Stimulated activated CD4-positive, alpha-beta T cell treated with anti-CD3 and anti-CD28 coated beads, Interleukin-1b, Interleukin-23, amount 100 ng/mL, for 24 hours (primary cell): Measurements from ENCODE around the gene ZC3H7B.
"Not testable (repeated sequence)": the region's sequence is repeated elsewhere in the genome, so short reads cannot be mapped to it uniquely, and the experiment has no call there.

Source experiments
- DNase-seq, 4 experiments: peaks; one replicate each; pipeline ENCODE4 v3.0.0-alpha.2; 2020; ENCODE audit warnings: low read depth in 4 of 4, low spot score in 1 of 4

The ZC3H7B gene

GRCh38 chr22:41301085-41302020 is at the start of gene ZC3H7B:
ZC3H7B (plus strand) TSS chr22:41301525; CDS start chr22:41320661, 19,136 bp downstream.
- DNase-seq = peak; percentile 39 to 74 (median 64)

- no peak for DNase-seq
Measured at GRCh38 chr22:41252365-41252764, 49.0 kb upstream of the ZC3H7B start.

GRCh38 chr22:41254230-41254629 is 47.1 kb upstream of the ZC3H7B start:
- DNase-seq = no peak

DNA sequence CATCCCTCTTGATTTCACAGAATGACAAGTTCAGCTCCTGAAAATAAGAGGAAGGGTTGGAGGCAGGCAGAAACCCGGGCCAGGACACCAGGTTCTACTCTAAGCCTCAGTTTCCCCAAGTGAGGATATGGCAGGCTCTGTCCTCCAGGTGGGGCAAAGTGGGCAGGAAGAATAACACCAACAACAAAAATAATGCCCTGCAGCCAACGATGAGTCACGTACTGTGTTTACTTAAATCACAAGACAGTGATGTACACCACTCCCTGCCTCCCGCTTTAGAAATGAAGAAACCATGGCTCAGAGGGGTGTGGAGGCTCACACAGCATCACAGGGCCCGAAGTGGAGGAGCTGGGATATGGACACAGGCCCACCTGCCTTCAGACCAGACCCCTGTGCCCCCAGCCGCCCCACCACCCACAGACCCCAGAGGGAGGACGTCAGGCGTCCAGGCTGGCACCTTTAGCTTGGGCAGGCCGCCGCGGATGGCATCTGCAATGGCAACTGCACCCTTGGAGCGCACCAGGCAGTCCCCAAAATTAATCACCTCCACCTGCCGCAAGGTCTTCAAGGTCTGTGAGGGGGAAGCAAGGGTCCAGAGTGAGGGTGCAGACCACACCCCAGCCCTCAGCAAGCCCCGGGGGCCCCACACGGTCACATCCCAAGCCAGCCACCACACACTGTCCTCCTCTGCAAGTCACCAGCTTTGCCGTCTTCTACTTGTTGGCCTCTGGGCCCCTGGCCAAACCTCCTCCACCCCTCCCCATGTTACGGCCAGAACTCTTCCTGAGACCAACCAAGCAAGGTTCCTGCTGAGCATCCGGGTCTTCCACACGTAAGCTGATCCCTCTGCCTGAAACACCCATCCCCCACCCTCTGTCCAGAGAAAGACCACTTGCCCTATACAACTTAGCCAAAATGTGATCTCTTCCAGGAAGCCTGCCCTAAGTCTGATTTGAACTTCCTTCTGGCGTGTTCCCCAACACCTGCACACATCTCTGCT is 44.8 kb upstream of the ZC3H7B start:
- no peak for DNase-seq

GRCh38 chr22:41257696-41258095 is 43.6 kb upstream of the ZC3H7B start:
- DNase-seq = no peak

DNA sequence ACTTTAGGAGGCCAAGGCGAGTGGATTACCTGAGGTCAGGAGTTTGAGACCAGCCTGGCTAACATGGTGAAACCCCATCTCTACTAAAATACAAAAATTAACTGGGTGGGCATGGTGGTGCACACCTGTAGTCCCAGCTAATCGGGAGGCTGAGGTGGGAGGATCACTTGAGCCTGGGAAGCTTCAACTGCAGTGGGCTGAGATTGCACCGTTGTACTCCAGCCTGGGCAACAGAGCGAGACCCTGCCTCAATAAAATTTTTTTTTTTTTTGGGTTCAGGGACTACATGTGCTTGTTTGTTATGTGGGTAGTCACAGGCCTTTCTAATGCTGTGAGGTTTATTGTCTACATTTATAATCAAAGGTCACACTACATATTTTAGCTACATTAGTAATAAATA is 41.6 kb upstream of the ZC3H7B start:
- DNase-seq = not testable (repeated sequence)

- no peak for DNase-seq
Measured at GRCh38 chr22:41260871-41261270, 40.5 kb upstream of the ZC3H7B start.

GRCh38 chr22:41261541-41262249 is 39.6 kb upstream of the ZC3H7B start:
- no peak for DNase-seq

- no peak for DNase-seq
Measured at GRCh38 chr22:41262250-41262765, 39.0 kb upstream of the ZC3H7B start.

DNA sequence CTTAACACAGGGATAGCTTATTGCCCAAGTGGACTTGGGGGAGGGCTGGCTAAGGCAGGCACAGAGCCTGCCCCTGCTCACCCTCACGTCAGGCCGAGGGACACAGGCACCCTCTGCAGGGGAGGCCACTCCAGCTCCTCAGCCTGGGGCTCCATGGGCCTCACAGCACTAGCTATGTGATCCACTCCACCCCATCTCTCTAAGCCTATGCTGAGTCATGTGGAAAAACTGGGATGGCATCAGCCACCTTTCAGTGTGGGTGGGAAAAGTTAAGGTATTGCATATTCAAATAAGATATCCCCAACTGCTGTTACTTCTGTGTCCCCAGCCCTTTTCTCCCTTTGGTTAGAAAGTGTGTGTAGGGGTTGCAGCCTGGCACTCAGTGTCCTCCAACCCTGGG is 37.6 kb upstream of the ZC3H7B start:
- no peak for DNase-seq

DNA sequence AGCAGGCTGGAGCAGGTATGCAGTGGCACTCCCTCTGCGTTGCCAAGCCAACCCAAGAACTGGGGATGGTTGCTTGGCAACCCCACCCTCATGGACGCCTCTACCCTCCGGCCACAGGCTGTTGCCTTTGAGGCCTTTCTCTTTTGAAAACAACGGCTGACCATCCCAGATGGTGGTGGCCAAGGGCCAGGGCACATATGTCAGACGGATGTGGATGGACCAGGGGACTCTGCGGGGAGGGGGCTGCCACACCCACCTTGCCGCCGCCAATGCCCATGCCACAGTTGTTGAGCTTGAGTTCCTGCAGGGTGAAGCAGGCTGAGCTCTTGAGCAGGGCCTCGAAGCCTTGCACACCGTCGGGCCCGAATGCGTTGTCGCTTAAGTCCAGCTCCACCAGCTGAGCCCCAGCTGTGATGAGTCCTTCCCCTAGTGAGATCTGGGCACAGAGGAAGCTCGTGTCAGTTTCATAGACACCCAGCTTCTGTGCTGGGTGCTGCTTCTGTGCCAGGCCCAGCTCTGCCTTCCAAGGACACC is 36.9 kb upstream of the ZC3H7B start:
- DNase-seq = no peak

GRCh38 chr22:41267958-41268357 is 33.4 kb upstream of the ZC3H7B start:
- no peak for DNase-seq

DNA sequence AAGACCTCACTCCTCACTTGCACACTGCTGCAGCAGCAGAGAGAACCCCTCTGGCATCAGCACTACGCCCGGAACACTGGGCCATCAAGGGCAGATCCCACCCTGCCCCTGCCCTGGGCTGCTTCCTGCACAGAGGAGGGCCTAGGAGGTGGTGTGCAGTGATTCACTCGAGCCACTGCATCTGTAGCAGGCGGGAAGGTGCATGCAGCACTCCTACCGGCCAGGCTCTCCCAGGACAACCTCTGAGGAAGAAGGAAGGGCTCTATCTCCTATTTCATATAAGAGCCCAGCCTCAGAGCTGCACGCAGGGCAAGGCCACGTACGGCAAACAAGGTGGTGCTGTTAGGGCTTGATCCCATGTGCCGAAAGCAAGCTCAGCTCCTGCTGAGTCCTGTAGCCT is 29.5 kb upstream of the ZC3H7B start:
- DNase-seq = no peak

DNA sequence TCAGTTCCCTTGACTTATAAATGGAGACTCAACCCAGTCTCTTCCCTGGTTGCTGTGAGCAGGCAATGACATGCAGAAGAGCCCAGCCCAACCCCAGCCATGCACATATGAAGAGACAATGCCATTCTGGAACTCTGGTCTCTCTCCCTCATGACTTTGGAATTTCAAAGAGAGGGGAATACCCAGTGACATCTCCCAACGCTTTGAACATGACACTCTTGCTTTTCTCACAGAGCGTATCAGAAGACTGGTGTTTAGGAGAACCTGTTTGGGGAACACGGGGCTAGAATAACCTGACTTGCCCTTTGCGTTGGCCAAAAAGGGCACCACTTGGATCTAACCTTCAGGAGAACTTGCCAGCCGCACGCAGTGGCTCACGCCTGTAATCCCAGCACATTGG is 28.2 kb upstream of the ZC3H7B start:
- DNase-seq = no peak

DNA sequence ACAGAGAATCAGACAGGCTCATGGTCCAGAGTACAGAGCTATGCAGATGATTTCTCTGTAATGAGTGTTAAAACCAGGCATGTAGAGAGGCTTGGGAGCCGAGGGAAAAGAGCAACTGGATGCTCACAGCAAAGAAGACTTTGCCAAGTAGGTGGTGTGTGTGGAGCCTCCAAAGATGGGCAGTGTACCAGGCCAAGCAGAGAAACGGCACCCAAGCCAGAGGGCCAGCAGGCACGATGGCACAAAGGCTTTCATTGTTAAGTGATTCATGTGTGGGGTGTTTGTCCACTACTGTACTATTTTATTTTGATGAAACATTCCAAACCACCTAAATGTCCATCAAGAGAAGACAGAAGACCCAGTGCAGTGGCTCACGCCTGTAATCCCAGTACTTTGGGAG is 26.5 kb upstream of the ZC3H7B start:
- no peak for DNase-seq

DNA sequence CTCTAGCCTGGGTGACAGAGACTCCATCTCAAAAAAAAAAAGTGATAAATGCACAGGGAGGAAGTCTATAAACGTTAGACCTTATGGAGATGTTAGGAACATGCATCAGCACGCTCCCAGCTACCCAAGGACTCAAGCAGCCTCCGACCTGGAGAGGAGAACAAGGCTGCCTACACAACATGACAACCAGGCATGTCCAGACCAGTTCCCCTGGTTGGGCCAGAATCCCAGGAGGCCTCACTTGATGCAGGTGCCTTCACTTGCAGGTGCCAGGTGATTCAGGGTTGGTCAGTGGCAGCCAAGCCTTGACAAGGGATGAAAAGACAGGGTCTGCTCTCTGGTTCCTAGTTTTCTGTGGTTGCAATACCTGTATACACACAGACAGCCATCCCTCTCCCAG is 21.3 kb upstream of the ZC3H7B start:
- no peak for DNase-seq

DNA sequence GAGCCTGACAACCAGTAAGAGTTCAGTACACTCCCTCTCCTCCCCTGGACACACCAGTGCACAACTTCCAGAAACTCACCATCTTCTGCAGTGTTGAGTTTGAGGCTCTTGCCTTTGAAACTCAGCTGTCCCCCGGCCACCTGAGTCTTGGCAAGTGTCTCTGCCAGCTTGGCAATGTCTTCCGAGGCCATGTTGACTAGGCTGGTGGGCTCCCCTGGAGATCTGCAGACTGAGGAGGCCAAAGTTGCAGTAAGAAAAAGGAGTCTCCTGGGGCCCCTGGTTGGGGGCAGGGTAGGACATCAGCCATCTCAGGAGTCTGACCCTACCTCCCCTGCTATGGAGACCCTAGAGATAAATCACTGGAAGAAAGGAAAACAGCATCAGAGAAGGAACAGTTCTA is 20.5 kb upstream of the ZC3H7B start:
- DNase-seq = no peak

DNA sequence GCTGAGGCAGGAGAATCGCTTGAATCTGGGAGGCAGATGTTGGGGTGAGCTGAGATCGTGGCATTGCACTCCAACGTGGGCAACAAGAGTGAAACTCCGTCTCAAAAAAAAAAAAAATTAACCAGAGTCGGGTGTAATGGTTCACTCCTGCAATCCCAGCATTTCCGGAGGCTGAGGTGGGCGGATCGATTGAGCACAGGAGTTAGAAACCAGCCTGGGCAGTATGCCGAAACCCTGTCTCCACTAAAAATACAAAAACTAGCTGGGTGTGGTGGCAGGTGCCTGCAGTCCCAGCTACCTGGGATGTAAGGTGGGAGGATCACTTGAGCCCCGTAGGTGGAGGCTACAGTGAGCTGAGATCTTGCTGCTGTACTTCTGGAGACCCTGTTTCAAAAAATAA is 16.9 kb upstream of the ZC3H7B start:
- no peak for DNase-seq

DNA sequence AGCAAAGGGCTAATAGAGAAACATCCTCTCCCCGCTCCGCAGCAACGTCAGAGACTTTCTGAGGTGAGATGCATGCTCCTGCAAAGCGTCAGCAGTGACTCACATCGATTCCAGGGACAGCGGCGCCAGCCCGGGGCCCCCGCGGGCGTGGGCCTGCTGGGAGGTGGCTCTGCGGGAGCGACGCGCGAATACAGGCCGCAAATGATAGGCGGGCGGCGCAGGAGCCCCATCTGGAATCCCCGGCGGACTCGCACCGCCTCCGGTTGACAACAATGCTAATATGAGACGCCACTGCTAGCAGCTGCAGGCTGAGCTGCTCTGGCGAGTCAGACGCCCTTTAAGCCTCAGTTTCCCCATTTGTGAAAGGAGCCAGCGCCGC is 15.9 kb upstream of the ZC3H7B start:
- DNase-seq = peak; percentile 70 to 86 (median 79)

GRCh38 chr22:41285820-41286638 is 15.3 kb upstream of the ZC3H7B start, which contains the start of gene RANGAP1:
RANGAP1 (minus strand) TSS chr22:41286187; CDS start chr22:41281044, 5,143 bp downstream.
- DNase-seq = peak; percentile 87 to 96 (median 94)
